HL-60/S4 treated with phorbol 12-myristate 13-acetate at 8.2 ng/mL for 4 days and 3 days (cell line): ENCODE measurements around the gene CAMK2B.

Experiments
- in situ Hi-C: fragments of 300-500 bp; cut with MboI; formaldehyde crosslinking; loops from 2 replicates; pipeline ENCODE4 v1.15.0; 2022; ENCODE audit warnings: low sequenced_read_pairs

The CAMK2B gene

GRCh38 chr7:44310221-44310848 lies 15.1 kb downstream of the CAMK2B start:
- in situ Hi-C loops: no loop called here

GRCh38 chr7:44309271-44310091 lies 15.9 kb downstream of the CAMK2B start:
- in situ Hi-C loops: no loop called here

- in situ Hi-C loops: no loop called here
Measured at GRCh38 chr7:44308596-44309270, 16.7 kb downstream of the CAMK2B start.

DNA sequence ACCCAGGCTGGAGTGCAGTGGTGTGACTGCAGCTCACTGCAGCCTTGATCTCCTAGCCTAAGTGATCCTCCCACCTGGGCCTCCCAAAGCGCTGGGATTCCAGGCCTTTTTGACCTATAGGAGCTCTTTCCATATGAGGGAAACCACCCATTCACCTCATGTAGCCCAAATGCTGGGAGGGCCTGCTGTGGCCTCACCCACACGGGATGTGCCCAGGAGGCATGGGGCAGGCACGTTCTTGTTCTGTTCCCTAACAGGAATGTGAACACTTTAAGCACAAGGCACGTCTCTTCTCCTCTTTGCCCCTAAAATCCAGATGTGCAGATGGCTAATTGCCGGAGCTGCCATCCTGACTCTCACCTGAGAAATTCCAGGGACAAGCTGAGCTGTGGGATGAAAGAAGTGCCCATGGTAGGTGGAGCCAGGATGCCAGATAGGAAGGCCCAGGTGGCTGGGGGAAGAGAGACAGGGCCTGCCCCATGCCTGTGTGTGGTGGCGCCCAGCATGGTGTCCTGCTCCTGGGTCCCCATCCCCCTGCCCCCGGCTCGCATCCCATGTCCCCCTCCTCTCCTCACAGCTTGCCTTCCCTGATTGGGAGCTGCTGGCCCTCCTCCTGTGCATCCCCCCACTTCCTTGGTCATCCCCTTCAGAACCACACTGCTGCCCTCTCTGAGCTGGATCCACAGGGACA lies 17.3 kb downstream of the CAMK2B start:
- in situ Hi-C loops: no loop called here

DNA sequence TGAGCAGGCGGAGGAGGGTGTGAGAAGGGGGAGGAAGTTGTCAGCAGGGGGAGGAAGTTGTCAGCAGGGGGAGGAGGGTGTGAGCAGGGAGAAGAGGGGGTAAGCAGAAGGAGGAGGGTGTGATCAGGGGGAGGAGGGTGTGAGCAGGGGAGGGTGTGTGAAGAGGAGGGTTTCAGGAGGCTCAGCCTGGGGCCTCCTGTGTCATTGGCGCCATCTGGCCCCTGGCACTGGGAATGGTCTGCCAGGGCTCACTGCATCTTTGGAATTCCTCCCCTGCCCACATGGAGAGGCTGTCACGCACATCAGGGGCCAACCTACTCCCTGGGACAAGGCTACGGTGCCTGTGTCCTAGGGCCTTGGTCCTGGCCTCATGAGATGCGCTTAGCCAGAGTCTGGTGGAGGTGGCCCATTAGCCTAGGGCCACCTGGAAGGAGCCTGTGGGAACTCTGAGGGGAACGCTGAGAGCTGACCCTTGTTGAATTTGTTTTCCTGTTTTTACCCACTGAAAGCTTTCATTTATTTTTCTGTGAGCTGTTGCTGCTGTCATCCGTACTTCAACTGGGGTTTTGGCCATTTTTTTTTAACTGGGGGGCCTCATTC lies 18.0 kb downstream of the CAMK2B start:
- in situ Hi-C loops: no loop called here

- in situ Hi-C loops: no loop called here
Measured at GRCh38 chr7:44306606-44307005, 18.8 kb downstream of the CAMK2B start.

DNA sequence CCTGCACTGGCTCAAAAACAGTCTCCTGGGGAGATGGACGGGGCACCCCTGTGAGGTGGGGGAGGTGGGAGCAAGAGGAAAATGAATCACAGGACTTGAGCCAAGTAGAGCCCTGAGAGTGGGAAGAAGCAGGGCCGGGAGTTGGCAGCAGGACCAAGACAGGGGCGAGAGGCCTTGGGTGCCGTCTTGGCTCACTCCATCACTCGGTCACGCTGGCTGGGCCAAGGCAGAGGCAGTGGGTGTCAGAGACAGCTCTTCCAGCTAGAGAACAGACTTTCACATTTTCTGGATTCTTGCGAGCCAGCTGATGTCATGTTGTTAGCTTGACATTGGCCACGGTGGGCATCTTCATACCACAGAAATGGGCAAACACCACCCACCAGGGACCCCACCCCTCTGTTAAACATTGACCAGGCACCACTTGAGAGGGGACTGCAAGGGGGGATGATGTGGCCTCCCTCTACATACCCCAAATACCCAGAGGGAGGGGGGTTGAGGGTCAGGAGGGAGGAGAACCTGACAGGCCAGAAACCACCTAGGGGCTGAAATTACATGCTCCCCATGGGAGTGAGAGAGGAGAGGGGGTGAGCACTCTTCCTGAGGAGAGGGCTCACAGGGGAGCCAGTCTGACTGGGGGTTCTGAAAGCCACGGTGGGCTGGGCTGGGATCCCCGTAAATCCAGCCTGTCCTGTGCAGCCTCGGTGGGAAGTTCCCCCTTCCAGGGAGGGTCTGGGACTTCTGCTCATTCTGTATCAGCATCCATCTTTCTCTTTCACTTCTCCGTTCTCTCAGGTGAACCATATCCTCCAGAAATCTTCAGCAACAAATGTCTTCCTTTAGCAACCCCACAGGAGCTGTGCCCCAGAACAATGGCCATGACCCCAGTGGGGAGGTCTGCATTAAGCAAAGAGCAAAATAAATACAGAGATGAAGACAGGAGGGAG lies 19.6 kb downstream of the CAMK2B start:
- in situ Hi-C loops: no loop called here

DNA sequence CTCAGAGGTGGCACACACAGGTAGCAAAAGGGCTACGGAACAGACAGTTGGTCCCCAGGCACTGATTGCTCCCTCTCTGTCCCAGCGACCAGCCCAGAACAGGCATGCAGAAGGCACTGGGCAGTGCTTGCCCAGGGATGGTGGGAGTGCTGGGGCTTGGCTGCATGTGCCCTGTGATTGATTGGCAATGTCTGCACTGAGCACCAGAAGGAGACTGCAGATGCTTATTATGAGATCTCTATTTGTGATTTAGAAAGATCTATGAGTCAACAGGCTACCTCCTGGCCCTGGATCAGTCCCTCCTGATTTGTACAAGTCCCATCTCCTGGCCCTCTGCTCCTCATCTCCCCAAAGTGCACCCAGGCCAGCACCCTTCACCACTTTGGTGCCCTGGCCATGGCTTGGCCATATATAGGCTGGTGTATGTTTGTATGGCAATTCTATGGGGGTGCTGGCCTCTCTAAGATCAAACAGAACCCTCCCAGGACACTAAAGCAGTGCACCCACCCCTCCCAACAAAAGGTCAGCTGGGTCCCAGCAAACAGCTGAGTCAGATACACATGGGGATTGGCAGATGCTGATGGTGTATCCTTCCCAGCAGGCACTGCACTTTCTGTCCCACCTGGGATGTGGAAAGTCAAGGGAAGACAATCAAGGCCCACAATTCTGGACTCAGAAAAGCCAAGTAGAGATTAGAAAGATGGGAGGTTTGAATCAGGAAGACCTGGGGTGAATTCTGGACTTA lies 30.9 kb downstream of the CAMK2B start:
- in situ Hi-C loops: no loop called here

GRCh38 chr7:44293561-44294324 lies 31.7 kb downstream of the CAMK2B start:
- in situ Hi-C loops: no loop called here

DNA sequence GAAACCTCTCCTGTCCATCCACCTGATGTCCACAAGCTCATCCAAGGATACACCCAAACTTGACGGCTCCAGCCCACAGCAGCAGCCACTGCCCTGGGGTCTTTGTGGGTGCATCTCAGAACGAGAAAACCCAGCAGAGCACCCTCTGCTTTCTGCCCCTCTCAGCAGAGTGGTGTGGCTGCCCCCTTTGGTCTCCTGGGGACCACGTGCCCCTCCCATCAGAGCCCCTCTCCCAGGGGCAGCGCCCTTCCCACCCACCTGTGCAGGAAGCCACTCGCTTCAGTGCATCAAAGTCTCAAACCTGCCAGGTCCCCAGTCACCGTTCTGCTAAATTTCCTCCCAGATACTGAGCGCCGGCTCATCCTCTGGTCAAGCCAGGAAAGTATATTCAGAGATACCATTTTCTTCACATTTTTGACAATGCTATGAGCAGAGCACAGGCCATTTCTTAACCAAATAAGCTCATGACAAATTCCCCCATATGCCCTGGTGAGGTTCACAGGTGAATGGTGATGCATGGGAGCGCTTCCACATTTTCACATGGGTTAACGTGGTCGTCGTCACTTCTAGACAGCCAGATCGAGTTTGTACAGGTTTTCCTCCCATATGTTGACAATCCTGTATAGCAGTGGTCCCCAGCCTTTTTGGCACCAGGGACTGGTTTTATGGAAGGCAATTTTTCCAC lies 32.4 kb downstream of the CAMK2B start:
- in situ Hi-C loops: no loop called here

DNA sequence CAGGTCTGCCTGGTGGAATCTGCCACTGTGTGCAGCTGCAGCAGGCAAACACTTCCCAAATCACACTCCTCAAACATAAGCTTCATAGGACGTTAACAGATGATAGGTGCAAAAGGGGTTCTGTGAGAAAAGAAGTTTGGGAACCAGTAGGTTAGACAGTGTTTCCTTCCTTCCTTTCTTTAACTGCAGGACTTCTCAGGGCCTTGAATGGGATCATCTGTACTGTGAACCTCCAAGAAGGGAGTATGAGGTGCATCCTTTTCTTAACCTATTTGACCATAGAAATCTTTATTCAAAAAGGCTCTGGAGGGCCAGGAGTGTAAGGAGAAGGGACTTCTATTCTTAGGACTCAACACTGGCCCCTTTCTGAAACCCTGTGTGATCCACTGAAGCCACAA lies 33.0 kb downstream of the CAMK2B start:
- in situ Hi-C loops: no loop called here

DNA sequence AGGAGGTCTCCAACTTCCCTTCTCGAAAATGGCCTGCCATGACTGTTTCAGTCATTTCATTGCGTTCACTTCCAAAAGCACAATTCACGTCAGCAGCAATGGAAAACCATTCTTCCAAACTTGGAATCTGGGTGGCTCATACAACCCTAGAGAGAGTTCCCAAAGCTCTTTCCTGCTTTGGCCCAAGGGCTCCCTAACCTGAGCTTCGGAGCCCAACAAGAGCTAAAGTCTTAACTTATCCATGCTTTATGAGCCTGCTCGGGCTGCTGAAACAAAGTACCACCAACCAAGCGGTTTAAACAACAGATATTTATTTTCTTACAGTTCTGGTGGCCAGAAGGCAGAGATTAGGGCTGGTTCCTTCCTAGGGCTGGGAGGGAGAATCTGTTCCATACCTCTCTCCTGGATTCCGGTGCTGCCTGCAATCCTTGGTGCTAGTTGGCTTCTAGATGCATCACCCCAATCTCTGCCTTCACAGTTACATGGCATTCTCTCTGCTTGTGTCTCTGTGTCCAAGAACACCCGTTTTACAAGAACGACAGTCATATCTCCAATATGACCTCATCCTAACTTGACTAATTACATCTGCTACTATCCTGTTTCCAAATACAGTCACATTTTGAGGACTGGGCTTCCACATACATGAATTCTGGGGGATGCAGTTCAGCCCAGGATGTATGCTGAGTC lies 33.5 kb downstream of the CAMK2B start:
- in situ Hi-C loops: no loop called here

DNA sequence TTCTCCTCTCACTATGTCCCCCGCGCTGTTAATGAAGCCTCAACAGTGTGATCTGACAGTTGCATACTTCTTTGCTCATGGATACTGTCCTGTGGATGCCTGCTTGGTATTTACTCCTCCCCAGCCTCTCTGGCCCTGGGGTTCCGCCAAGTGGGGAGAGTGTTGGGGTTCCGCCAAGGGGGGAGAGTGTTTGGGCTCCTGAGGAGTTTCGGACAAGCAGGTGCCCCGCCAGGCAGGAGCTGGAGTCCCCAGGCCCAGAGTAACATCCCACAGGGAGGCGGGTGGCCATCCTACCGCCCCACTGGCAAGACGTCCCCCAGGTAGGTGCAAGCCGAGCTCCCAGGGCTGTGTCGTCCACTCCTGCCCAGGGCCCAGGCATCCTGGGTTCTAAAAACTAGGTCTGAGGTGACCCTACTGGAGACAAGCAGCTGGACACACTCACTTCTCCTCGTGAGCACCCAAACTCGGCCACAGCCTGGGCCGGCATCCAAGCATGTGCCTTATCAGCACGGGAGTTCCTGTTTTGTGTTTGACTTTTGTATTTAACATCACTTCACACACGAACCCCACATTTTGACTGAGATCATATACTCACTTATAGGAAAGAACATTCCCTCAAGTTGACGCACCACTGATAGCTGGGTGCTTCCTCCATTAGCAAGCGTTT lies 34.2 kb downstream of the CAMK2B start:
- in situ Hi-C loops: no loop called here

DNA sequence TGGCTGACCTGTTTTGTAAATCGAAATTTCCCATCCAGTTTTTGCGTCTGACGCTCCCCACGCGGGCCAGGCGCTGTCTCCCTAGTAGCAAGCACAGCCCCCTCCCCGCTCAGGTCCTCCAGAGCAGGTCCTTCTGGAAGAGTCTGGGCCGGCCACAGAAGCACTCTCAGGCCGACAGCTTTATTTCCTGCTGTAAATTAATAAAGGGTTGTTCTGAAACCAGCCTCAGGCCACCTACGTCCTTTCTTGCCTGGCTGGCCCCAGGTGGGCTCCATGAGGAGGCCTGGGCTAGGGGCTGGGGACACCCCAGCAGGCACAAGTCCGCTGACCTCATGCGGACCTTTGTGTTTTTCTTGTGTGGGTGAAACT lies 35.2 kb downstream of the CAMK2B start:
- in situ Hi-C loops: no loop called here

DNA sequence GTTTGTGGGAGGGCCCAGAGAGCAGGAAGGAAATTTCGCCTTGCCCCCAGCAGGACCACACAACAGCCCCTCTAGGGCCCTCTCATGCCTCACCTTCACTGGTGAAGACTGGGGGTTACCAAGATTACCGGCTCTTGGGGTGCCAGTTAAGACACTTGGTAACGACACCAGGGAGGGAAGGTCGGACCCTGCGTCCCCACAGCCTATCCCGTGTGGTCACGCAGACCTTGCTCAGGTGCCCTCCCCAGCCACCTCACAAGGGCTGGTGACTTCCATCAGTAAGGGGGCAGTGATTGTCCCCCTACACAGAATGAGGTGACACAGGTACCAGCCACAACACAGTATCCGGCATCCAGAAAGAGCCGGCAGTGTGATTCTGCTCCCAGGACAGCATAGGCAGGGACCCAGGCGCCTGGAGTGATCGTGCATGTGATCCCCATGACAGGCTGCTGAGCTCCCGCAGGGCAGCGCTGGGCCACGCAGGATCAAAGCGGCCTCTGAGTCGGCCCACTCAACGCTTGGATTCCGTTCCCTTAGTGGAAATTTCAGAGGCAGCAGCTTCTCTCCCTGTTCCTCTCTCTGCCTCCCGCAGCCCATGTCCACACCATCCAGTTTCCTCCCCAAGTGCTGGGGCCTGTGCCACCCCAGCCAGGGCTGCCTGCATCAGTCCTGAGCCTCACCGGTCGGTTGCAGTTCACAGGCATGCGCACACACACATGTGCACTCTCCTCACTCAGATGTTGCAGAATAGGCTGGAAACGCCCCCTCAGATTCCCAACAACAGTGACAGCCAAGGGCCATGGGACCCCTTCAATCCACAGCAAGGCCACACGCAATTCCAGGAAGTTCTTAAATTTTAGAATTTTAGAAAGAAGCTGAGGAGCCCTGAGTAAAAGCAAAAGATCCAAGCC lies 35.8 kb downstream of the CAMK2B start:
- in situ Hi-C loops: no loop called here

GRCh38 chr7:44288811-44289340 lies 36.5 kb downstream of the CAMK2B start:
- in situ Hi-C loops: no loop called here
